K562 (cell line): Measurements from ENCODE around the gene PHF1. TPM values are rescaled to one million over a fixed set of nuclear protein-coding genes. Genes with fewer than 3 reads are reported as not detected.
A peak's percentile ranks its signal among the peaks of the same experiment; 100 is the strongest.

Experiments used
- BDP1 ChIP-seq: IDR thresholded peaks from 3 replicates; pipeline ENCODE4 v1.6.1; 2011; ENCODE audit not compliant: insufficient read length, insufficient read depth
- BHLHE40 ChIP-seq: IDR thresholded peaks from 2 replicates; pipeline ENCODE4 v1.6.1; 2011; ENCODE audit warnings: low read length, improper control_type of control experiment
- CSDE1 ChIP-seq, 2 experiments: fragments of 450-650 bp; IDR thresholded peaks; 2 replicates each; pipeline ENCODE4 v1.6.1; 2016; ENCODE audit warnings: mild to moderate bottlenecking in 1 of 2
- GABPB1 ChIP-seq: sonication (generic); formaldehyde crosslinking; IDR thresholded peaks from 2 replicates; pipeline ENCODE4 v1.8.0; 2022; ENCODE audit warnings: mild to moderate bottlenecking, missing genetic modification reagents
- LEF1 ChIP-seq: fragments of 450-650 bp; IDR thresholded peaks from 2 replicates; pipeline ENCODE4 v1.6.1; 2016; ENCODE audit warnings: mild to moderate bottlenecking
- MAFG ChIP-seq: fragments of 450-650 bp; conservative IDR thresholded peaks from 2 replicates; pipeline ENCODE4 v1.6.1; 2016; ENCODE audit warnings: missing genetic modification characterization, missing compliant biosample characterization
- MAFK ChIP-seq: IDR thresholded peaks from 2 replicates; pipeline ENCODE4 v1.6.1; 2011; ENCODE audit warnings: low read length, improper control_type of control experiment
- NFE2L1 ChIP-seq: fragments of 450-650 bp; IDR thresholded peaks from 2 replicates; pipeline ENCODE4 v1.6.1; 2016; ENCODE audit warnings: missing genetic modification characterization, low read depth, mild to moderate bottlenecking, missing compliant biosample characterization, moderate library complexity, borderline replicate concordance
- NR1H2 ChIP-seq: sonication (generic); formaldehyde crosslinking; IDR thresholded peaks from 2 replicates; pipeline ENCODE4 v1.4.0; 2020; ENCODE audit warnings: mild to moderate bottlenecking, missing genetic modification reagents
- NR2C2 ChIP-seq, 2 experiments: fragments of 200-800 bp in 1 of 2; sonication (Bioruptor generic) in 1 of 2; sonication (generic) in 1 of 2; formaldehyde crosslinking in 1 of 2; IDR thresholded peaks; 2 replicates each; pipeline versions ENCODE4 v1.6.1 to v1.8.0; 2016 to 2022; ENCODE audit warnings: mild to moderate bottlenecking in 1 of 2, missing compliant biosample characterization in 1 of 2, missing genetic modification characterization in 1 of 2, missing genetic modification reagents in 1 of 2
- TBL1XR1 ChIP-seq, 2 experiments: IDR thresholded peaks; 2 replicates each; pipeline ENCODE4 v1.6.1; 2012; ENCODE audit warnings: improper control_type of control experiment in 2 of 2, low read length in 2 of 2, mild to moderate bottlenecking in 1 of 2
- TEAD4 ChIP-seq, 2 experiments: sonication (generic) in 1 of 2; formaldehyde crosslinking in 1 of 2; IDR thresholded peaks; 2 replicates each; pipeline versions ENCODE4 v1.6.1 to v1.8.0; 2012 to 2022; ENCODE audit warnings: borderline replicate concordance in 1 of 2, inconsistent platforms in 1 of 2, low read length in 1 of 2, mild to moderate bottlenecking in 1 of 2, missing genetic modification reagents in 1 of 2
- ZNF263 ChIP-seq: sonication (generic); formaldehyde crosslinking; IDR thresholded peaks from 2 replicates; pipeline ENCODE4 v1.8.0; 2022; ENCODE audit warnings: mild to moderate bottlenecking, missing genetic modification reagents, borderline replicate concordance
- ZNF347 ChIP-seq: fragments of 450-650 bp; formaldehyde crosslinking; IDR thresholded peaks from 2 replicates; pipeline ENCODE4 v1.4.0; 2020; ENCODE audit warnings: low read depth, mild to moderate bottlenecking, moderate library complexity
- ZNF407 ChIP-seq: fragments of 450-650 bp; IDR thresholded peaks from 2 replicates; pipeline ENCODE4 v1.6.1; 2016; ENCODE audit warnings: low read depth
- ZNF436 ChIP-seq: fragments of 250-450, 450-650 bp; sonication (Bioruptor Pico); formaldehyde crosslinking; IDR thresholded peaks from 2 replicates; pipeline ENCODE4 v1.7.0; 2020; ENCODE audit warnings: mild to moderate bottlenecking
- ZNF780A ChIP-seq: fragments of 250-450 bp; sonication (Bioruptor Pico); IDR thresholded peaks from 2 replicates; pipeline ENCODE4 v1.5.0; 2021; ENCODE audit warnings: mild to moderate bottlenecking
- polyA plus RNA-seq, 8 experiments: library from polyadenylated mRNA; depleted of rRNA in 4 of 8; stranded (reverse) in 5 of 8; unstranded in 3 of 8; fragments of >200 nt; fragmentation: Nextera tagmentation in 2 of 8; fragmentation: Illumina TruSeq in 1 of 8; extraction: Ambion mirVana in 2 of 8; extraction: Trizol in 1 of 8; gene quantifications; 2 replicates each; pipeline versions ENCODE4 v1.2.1 to v1.2.3, GENCODE V29; 2011 to 2014; ENCODE audit warnings: inconsistent platforms in 1 of 8, missing spikeins in 1 of 8
- total RNA-seq, 7 experiments: library from RNA; depleted of rRNA in 6 of 7; stranded (reverse); fragments of >200 nt in 6 of 7; fragmentation: Illumina TruSeq in 2 of 7; extraction: Trizol in 2 of 7; gene quantifications; 2 replicates each; pipeline versions ENCODE4 v1.2.1 to v1.2.3, GENCODE V29; 2011 to 2021; ENCODE audit warnings: low replicate concordance in 1 of 7
- TF ChIP-seq, protein P1 (sequence below): fragments of 250-450 bp; sonication (Bioruptor Pico); IDR thresholded peaks from 2 replicates; pipeline ENCODE4 v1.9.0; 2021; ENCODE audit warnings: mild to moderate bottlenecking, inconsistent platforms

Gene PHF1
- total and polyA plus RNA-seq, 9 of the 15 experiments (the other 6 are each of a cell fraction or from before 2014, with no cell fraction given), result 3.7 to 64.2 (median 33.7) TPM

GRCh38 chr6:33410050-33410710 lies 634 bp upstream of the PHF1 start (continued):
- TF ChIP-seq TEAD4 (IDR thresholded peaks at IDR 0.05; ENCODE audit: low read length) (peak; percentile 46; the same call in 1 of the 2 replicates), TEAD4 (CRISPR knock-in tag; IDR thresholded peaks at IDR 0.05; ENCODE audit: borderline replicate concordance) (no peak), ZNF263 (CRISPR knock-in tag) (peak; percentile 53; the same call in 1 of the 2 replicates), ZNF780A (no peak), ZNF347 (CRISPR knock-in tag) (no peak), CSDE1 (IDR thresholded peaks at IDR 0.05) (no peak), BDP1 (no peak), ZNF436 (CRISPR knock-in tag) (no peak), NR2C2 (CRISPR knock-in tag; IDR thresholded peaks at IDR 0.05) (no peak), NR2C2 (tag; IDR thresholded peaks at IDR 0.05) (no peak; the same call in 1 of the 2 replicates), NR1H2 (no peak), ZNF407 (no peak), MAFG (tag) (no peak), BHLHE40 (peak; percentile 78), TBL1XR1 (IDR thresholded peaks at IDR 0.05; ENCODE audit: low read length in 2 of 2) (peak in 1 of 2 experiments; percentile 54; a peak in 3 of 4 replicates), GABPB1 (CRISPR knock-in tag) (peak; percentile 87), NFE2L1 (tag) (no peak), MAFK (no peak), LEF1 (no peak)
- TF ChIP-seq, protein P1, sequence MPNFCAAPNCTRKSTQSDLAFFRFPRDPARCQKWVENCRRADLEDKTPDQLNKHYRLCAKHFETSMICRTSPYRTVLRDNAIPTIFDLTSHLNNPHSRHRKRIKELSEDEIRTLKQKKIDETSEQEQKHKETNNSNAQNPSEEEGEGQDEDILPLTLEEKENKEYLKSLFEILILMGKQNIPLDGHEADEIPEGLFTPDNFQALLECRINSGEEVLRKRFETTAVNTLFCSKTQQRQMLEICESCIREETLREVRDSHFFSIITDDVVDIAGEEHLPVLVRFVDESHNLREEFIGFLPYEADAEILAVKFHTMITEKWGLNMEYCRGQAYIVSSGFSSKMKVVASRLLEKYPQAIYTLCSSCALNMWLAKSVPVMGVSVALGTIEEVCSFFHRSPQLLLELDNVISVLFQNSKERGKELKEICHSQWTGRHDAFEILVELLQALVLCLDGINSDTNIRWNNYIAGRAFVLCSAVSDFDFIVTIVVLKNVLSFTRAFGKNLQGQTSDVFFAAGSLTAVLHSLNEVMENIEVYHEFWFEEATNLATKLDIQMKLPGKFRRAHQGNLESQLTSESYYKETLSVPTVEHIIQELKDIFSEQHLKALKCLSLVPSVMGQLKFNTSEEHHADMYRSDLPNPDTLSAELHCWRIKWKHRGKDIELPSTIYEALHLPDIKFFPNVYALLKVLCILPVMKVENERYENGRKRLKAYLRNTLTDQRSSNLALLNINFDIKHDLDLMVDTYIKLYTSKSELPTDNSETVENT, result peak; percentile 82
